ENCODE data around the gene NTRK1.

The NTRK1 gene

DNA sequence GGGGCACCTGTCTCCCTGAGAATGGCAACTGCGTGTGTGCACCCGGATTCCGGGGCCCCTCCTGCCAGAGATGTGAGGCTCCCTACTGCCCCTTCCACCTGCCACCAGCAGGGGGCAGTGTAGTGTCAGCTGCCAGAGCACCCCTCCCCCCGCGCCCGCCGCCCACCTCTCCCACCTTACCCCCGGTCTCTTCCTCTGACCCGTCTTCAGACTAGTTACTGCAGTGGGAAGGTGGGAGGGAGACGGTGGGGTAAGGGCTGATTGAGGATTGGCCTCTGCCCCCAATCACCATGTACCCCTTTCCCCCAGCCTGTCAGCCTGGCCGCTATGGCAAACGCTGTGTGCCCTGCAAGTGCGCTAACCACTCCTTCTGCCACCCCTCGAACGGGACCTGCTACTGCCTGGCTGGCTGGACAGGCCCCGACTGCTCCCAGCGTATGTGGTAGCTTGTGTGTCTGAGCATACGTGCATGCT, 49.7 kb downstream of the NTRK1 start (continued):
- TF ChIP-seq, protein P1, sequence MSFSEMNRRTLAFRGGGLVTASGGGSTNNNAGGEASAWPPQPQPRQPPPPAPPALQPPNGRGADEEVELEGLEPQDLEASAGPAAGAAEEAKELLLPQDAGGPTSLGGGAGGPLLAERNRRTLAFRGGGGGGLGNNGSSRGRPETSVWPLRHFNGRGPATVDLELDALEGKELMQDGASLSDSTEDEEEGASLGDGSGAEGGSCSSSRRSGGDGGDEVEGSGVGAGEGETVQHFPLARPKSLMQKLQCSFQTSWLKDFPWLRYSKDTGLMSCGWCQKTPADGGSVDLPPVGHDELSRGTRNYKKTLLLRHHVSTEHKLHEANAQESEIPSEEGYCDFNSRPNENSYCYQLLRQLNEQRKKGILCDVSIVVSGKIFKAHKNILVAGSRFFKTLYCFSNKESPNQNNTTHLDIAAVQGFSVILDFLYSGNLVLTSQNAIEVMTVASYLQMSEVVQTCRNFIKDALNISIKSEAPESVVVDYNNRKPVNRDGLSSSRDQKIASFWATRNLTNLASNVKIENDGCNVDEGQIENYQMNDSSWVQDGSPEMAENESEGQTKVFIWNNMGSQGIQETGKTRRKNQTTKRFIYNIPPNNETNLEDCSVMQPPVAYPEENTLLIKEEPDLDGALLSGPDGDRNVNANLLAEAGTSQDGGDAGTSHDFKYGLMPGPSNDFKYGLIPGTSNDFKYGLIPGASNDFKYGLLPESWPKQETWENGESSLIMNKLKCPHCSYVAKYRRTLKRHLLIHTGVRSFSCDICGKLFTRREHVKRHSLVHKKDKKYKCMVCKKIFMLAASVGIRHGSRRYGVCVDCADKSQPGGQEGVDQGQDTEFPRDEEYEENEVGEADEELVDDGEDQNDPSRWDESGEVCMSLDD (tag by site-specific recombination; IDR thresholded peaks at IDR 0.05), result peak; percentile 85
- TF ChIP-seq, protein P2, sequence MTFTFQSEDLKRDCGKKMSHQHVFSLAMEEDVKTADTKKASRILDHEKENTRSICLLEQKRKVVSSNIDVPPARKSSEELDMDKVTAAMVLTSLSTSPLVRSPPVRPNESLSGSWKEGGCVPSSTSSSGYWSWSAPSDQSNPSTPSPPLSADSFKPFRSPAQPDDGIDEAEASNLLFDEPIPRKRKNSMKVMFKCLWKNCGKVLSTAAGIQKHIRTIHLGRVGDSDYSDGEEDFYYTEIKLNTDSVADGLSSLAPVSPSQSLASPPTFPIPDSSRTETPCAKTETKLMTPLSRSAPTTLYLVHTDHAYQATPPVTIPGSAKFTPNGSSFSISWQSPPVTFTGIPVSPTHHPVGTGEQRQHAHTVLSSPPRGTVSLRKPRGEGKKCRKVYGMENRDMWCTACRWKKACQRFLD (tag by site-specific recombination; IDR thresholded peaks at IDR 0.05), result no peak
- no peak for TF ChIP-seq FEZF1 (tag by site-specific recombination; IDR thresholded peaks at IDR 0.05)
- TF ChIP-seq ZNF221 (tag by site-specific recombination; IDR thresholded peaks at IDR 0.05; ENCODE audit: borderline replicate concordance), result no peak

DNA sequence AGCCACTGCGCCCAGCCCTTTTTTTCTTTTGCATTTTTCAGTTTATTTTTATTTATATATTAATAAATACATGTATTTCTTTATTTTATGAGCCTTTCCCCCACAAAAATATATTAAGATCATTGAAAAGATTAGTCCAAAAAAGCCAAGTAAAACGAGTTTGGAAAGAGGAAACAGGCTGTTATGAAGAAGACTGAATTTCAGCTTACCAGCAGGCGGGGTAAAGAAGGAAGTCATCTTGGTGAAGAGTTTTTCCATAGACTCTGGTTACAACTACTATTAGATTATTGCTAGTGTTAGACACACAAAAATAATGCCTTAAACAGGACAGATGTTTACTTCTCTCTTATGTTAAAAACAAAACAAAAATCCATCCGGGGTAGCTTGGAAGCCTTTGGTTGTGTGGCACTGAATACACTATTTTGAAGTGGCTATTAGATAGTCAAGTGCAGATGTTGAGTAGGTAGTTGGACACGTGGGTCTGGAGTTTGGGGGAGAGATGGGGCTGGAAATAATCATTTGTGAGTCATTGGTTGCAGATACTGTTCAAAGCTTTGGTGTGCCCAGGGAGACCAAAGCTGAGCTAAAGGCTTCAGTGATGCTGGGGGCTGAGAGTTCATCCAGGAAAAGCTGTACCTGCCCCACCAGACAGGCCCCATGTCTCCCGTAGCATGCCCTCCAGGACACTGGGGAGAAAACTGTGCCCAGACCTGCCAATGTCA, 51.1 kb downstream of the NTRK1 start:
- POLR2A ChIA-PET, result no interaction called here
- CTCF ChIA-PET, result interaction anchor here (0.6 to 5.6 kb wide), 13 partner anchors 9 to 294 kb away, joined by 3 to 49 read pairs (median 4); partner anchors contain the start of gene LRRC71
- no peak overlapping the region for H3K4me3 ChIP-seq (ENCODE audit: low read depth, low read length)
- peak; percentile 17; the same call in 1 of the 2 replicates for TF ChIP-seq EGR2 (tag by site-specific recombination; IDR thresholded peaks at IDR 0.05; ENCODE audit: low read depth)
- TF ChIP-seq ZBTB21 (tag by site-specific recombination; IDR thresholded peaks at IDR 0.05), result no peak
- TF ChIP-seq, protein P3, sequence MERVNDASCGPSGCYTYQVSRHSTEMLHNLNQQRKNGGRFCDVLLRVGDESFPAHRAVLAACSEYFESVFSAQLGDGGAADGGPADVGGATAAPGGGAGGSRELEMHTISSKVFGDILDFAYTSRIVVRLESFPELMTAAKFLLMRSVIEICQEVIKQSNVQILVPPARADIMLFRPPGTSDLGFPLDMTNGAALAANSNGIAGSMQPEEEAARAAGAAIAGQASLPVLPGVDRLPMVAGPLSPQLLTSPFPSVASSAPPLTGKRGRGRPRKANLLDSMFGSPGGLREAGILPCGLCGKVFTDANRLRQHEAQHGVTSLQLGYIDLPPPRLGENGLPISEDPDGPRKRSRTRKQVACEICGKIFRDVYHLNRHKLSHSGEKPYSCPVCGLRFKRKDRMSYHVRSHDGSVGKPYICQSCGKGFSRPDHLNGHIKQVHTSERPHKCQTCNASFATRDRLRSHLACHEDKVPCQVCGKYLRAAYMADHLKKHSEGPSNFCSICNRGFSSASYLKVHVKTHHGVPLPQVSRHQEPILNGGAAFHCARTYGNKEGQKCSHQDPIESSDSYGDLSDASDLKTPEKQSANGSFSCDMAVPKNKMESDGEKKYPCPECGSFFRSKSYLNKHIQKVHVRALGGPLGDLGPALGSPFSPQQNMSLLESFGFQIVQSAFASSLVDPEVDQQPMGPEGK (tag by site-specific recombination; IDR thresholded peaks at IDR 0.05), result 0 out of 2 replicates have a peak, but pooled peaks have one; percentile 29
- 0 out of 2 replicates have a peak, but pooled peaks have one; percentile 27 for TF ChIP-seq ZBTB17 (tag by site-specific recombination; IDR thresholded peaks at IDR 0.05)
- 0 out of 2 replicates have a peak, but pooled peaks have one; percentile 33 for TF ChIP-seq ZFHX2 (tag by site-specific recombination; conservative IDR thresholded peaks at IDR 0.05)
- H3K4me1 ChIP-seq (ENCODE audit: control insufficient read depth, insufficient read depth, low read length), result no peaks in the 10 kb centered on the region
- no peak overlapping the region for H3K27ac ChIP-seq (ENCODE audit: extremely low read depth, low read depth, low read length)
- H3K9me3 ChIP-seq (ENCODE audit: control insufficient read depth, insufficient read depth, low read depth, low read length), result no peaks in the 10 kb centered on the region
- H3K36me3 ChIP-seq (ENCODE audit: control insufficient read depth in 2 of 2, insufficient read depth in 1 of 2, low read length in 2 of 2), result no peaks in the 10 kb centered on the region

DNA sequence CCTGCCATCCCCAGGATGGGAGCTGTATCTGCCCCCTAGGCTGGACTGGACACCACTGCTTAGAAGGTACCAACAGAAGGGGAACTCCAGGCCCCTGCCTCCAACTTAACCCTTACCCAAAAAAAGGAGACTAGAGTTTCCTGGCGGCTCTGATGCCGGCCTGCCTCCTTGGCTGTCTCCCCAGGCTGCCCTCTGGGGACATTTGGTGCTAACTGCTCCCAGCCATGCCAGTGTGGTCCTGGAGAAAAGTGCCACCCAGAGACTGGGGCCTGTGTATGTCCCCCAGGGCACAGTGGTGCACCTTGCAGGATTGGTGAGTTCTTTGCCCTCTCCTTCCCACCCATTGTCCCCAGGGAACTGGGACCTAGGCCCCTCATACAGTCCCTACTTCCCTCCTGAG, 51.6 kb downstream of the NTRK1 start:
- no peak overlapping the region for H3K27ac ChIP-seq (ENCODE audit: extremely low read depth, low read depth, low read length)
- no peaks in the 10 kb centered on the region for H3K36me3 ChIP-seq (ENCODE audit: control insufficient read depth in 2 of 2, insufficient read depth in 1 of 2, low read length in 2 of 2)
- H3K4me1 ChIP-seq (ENCODE audit: control insufficient read depth, insufficient read depth, low read length), result no peaks in the 10 kb centered on the region
- POLR2A ChIA-PET, result no interaction called here
- TF ChIP-seq ZNF248 (tag by site-specific recombination; IDR thresholded peaks at IDR 0.05), result no peak
- TF ChIP-seq, protein P4, sequence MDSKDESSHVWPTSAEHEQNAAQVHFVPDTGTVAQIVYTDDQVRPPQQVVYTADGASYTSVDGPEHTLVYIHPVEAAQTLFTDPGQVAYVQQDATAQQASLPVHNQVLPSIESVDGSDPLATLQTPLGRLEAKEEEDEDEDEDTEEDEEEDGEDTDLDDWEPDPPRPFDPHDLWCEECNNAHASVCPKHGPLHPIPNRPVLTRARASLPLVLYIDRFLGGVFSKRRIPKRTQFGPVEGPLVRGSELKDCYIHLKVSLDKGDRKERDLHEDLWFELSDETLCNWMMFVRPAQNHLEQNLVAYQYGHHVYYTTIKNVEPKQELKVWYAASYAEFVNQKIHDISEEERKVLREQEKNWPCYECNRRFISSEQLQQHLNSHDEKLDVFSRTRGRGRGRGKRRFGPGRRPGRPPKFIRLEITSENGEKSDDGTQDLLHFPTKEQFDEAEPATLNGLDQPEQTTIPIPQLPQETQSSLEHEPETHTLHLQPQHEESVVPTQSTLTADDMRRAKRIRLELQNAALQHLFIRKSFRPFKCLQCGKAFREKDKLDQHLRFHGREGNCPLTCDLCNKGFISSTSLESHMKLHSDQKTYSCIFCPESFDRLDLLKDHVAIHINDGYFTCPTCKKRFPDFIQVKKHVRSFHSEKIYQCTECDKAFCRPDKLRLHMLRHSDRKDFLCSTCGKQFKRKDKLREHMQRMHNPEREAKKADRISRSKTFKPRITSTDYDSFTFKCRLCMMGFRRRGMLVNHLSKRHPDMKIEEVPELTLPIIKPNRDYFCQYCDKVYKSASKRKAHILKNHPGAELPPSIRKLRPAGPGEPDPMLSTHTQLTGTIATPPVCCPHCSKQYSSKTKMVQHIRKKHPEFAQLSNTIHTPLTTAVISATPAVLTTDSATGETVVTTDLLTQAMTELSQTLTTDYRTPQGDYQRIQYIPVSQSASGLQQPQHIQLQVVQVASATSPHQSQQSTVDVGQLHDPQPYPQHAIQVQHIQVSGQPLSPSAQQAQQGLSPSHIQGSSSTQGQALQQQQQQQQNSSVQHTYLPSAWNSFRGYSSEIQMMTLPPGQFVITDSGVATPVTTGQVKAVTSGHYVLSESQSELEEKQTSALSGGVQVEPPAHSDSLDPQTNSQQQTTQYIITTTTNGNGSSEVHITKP (tag by site-specific recombination; IDR thresholded peaks at IDR 0.05), result peak; percentile 25; the same call in 1 of the 2 replicates
- CTCF ChIA-PET, result interaction anchor here (0.6 to 5.6 kb wide), 5 partner anchors 9 to 178 kb away, joined by 3 to 49 read pairs (median 20); partner anchors contain the start of gene LRRC71
- no peaks in the 10 kb centered on the region for H3K9me3 ChIP-seq (ENCODE audit: control insufficient read depth, insufficient read depth, low read depth, low read length)
- no peak overlapping the region for H3K4me3 ChIP-seq (ENCODE audit: low read depth, low read length)

Data from HEK293 (cell line).